Measurements from ENCODE around the gene TNRC6C. TPM values are rescaled to one million over a fixed set of nuclear protein-coding genes. Genes with fewer than 3 reads are reported as not detected.

Gene TNRC6C
- total and polyA plus RNA-seq, 9 of the 15 experiments (the other 6 are each of a cell fraction or from before 2014, with no cell fraction given) = 0.20 to 4.9 (median 2.3) TPM

GRCh38 chr17:77957857-77958715 lies at the start of gene TNRC6C (continued):
- TF ChIP-seq POLR2B (IDR thresholded peaks at IDR 0.05; ENCODE audit: low read depth, partially characterized antibody) (peak; percentile 98), ZNF717 (CRISPR knock-in tag; IDR thresholded peaks at IDR 0.05) (peak; percentile 81; the same call in 1 of the 2 replicates), NONO (IDR thresholded peaks at IDR 0.05; ENCODE audit: low read depth in 2 of 2, low read length in 1 of 2) (peak; percentile 63 to 100; a peak in 3 of 4 replicates), DEAF1 (CRISPR knock-in tag; IDR thresholded peaks at IDR 0.05) (peak; percentile 27; the same call in 1 of the 2 replicates), SAP30 (IDR thresholded peaks at IDR 0.05; ENCODE audit: borderline replicate concordance, insufficient read depth, low read depth, low read length, poor library complexity, severe bottlenecking) (peak; percentile 35), ADNP (tag; IDR thresholded peaks at IDR 0.05) (no peak), TOE1 (IDR thresholded peaks at IDR 0.05; ENCODE audit: borderline replicate concordance) (peak; percentile 97), TOE1 (CRISPR knock-in tag; IDR thresholded peaks at IDR 0.05; ENCODE audit: borderline replicate concordance, low read depth) (no peak; the same call in 1 of the 2 replicates), BCOR (IDR thresholded peaks at IDR 0.05) (peak; percentile 72), ZNF696 (CRISPR knock-in tag; conservative IDR thresholded peaks at IDR 0.05) (no peak), TAF9B (IDR thresholded peaks at IDR 0.05; ENCODE audit: partially characterized antibody) (peak; percentile 71), FOXM1 (IDR thresholded peaks at IDR 0.05; ENCODE audit: low read depth) (no peak), FOXM1 (CRISPR knock-in tag; IDR thresholded peaks at IDR 0.05; ENCODE audit: low read depth) (0 out of 2 replicates have a peak, but pooled peaks have one; percentile 30), RNF2 (IDR thresholded peaks at IDR 0.05) (peak; percentile 63; the same call in 1 of the 2 replicates), ZNF280B (CRISPR knock-in tag; IDR thresholded peaks at IDR 0.05) (peak; percentile 67; the same call in 1 of the 2 replicates), SAFB (IDR thresholded peaks at IDR 0.05; ENCODE audit: borderline replicate concordance, low read depth, low read length) (peak; percentile 46; the same call in 1 of the 2 replicates), ZNF76 (CRISPR knock-in tag; IDR thresholded peaks at IDR 0.05; ENCODE audit: borderline replicate concordance) (0 out of 2 replicates have a peak, but pooled peaks have one; percentile 69), PHB (CRISPR knock-in tag; IDR thresholded peaks at IDR 0.05) (peak; percentile 92), KDM4B (IDR thresholded peaks at IDR 0.05; ENCODE audit: borderline replicate concordance in 2 of 2, low read depth in 1 of 2) (peak in 1 of 2 experiments; percentile 45; a peak in 1 of 4 replicates), CEBPG (CRISPR knock-in tag; IDR thresholded peaks at IDR 0.05) (peak; percentile 46; the same call in 1 of the 2 replicates), CEBPG (tag; conservative IDR thresholded peaks at IDR 0.05 in 1 of 2, IDR thresholded peaks at IDR 0.05 in 1 of 2) (no peak), FIP1L1 (IDR thresholded peaks at IDR 0.05; ENCODE audit: low read depth, low read length, poor library complexity, severe bottlenecking) (peak; percentile 97), ZBTB7A (IDR thresholded peaks at IDR 0.05; ENCODE audit: borderline replicate concordance, control insufficient read depth, low read depth, low read length) (peak; percentile 97), NFIC (IDR thresholded peaks at IDR 0.05) (peak; percentile 88), GTF2A2 (tag; IDR thresholded peaks at IDR 0.05) (peak; percentile 93), ZNF212 (CRISPR knock-in tag; IDR thresholded peaks at IDR 0.05) (peak; percentile 70; the same call in 1 of the 2 replicates)
